Fibroblast of lung (primary cell): ENCODE data around the gene MBNL1.

ENCODE experiments used
- EZH2 ChIP-seq: IDR thresholded peaks from 2 replicates; pipeline ENCODE4 v1.5.1; 2012; ENCODE audit warnings: low read length, control low read depth, mild to moderate bottlenecking; ENCODE audit errors: missing control alignments
- TF ChIP-seq, protein P1 (sequence below), 2 donors: IDR thresholded peaks in 1 of 2; conservative IDR thresholded peaks in 1 of 2; 1 replicate in 1 of 2; 2 replicates in 1 of 2; pipeline ENCODE4 v1.5.1; 2011 to 2012; ENCODE audit warnings: low read length in 2 of 2, control low read depth in 1 of 2, inconsistent platforms in 1 of 2, low read depth in 1 of 2, mild to moderate bottlenecking in 1 of 2

DNA sequence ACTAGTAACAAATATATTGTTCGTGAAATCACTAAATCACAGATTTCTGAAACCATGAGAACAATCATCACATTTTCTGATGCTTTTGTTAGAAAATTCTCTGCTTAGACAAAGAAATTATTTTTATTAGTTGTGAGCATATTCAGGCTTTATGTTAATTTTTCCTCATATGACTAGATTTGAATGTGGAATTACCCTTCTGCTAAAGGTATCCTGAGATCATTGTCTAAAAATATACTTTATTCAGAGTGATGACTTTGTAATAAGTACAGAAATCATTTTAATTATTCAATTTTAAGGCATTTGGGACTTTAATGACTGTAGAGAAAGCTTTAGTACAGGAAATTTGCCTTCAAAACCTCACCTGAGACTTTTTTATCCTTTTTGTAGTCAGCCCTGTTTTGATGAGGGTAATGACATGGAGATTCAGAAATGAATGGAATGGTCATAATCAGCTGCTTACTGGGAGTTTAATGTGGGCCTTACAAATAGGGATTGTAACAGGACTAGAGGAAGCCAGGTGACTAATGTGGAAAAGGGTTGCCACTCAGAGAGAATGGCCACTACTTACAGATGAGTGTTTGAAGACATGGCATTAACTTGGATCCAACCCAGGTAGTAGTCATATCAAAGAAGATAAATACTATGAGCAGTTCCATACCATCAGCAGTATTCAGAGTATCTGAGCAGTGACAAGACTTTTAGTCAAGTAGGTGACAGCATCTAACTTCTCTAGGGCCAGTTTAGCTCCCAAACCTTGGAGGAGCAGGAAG, 148.3 kb downstream of the MBNL1 start:
- TF ChIP-seq, protein P1, sequence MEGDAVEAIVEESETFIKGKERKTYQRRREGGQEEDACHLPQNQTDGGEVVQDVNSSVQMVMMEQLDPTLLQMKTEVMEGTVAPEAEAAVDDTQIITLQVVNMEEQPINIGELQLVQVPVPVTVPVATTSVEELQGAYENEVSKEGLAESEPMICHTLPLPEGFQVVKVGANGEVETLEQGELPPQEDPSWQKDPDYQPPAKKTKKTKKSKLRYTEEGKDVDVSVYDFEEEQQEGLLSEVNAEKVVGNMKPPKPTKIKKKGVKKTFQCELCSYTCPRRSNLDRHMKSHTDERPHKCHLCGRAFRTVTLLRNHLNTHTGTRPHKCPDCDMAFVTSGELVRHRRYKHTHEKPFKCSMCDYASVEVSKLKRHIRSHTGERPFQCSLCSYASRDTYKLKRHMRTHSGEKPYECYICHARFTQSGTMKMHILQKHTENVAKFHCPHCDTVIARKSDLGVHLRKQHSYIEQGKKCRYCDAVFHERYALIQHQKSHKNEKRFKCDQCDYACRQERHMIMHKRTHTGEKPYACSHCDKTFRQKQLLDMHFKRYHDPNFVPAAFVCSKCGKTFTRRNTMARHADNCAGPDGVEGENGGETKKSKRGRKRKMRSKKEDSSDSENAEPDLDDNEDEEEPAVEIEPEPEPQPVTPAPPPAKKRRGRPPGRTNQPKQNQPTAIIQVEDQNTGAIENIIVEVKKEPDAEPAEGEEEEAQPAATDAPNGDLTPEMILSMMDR (conservative IDR thresholded peaks at IDR 0.05 in 1 of 2, IDR thresholded peaks at IDR 0.05 in 1 of 2; ENCODE audit: low read depth in 1 of 2, low read length in 2 of 2): no peak
- TF ChIP-seq EZH2: no peak
